ENCODE data around the gene TMOD3. TPM values are rescaled to one million over a fixed set of nuclear protein-coding genes. Genes with fewer than 3 reads are reported as not detected.

The TMOD3 gene
- total and polyA plus RNA-seq, 2 donors (not counting 3 experiments of a cell fraction or from before 2014, with no cell fraction given): 10.4 to 64.3 TPM

DNA sequence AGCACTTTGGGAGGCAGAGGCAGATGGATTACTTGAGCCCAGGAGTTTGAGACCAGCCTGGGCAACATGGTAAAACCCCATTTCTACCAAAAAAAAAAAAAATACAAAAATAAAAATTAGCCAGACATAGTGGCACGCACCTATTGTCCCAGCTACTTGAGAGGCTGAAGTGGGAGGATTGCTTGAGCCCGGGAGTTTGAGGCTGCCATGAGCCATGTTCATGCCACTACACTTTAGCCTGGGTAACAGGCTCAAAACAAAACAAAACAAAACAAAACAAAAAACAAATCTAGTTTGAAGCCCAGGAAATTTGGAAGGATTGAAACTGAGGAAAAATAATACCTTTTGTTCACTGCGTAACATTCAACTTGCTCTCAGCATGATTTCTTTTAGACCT lies 16.6 kb downstream of the TMOD3 start:
- Histone ChIP-seq H3K9ac (replicated peaks; ENCODE audit: extremely low read depth, insufficient read depth, low read length) (peak overlapping the region; percentile 66), H3K4me2 (ENCODE audit: insufficient read depth, low read length) (peak overlapping the region; percentile 93), H3K9me1 (replicated peaks; ENCODE audit: control insufficient read depth, extremely low read depth, insufficient read depth, low read length) (no peaks in the 10 kb centered on the region), H3K27me3 (ENCODE audit: control insufficient read depth in 2 of 2, insufficient read depth in 2 of 2, low read length in 2 of 2) (no peaks in the 10 kb centered on the region), H4K20me1 (replicated peaks; ENCODE audit: control insufficient read depth, extremely low read depth, insufficient read depth, low read length) (no peaks in the 10 kb centered on the region), H3K79me2 (ENCODE audit: control insufficient read depth, insufficient read depth, low read length) (peaks cover 92% of the 10 kb centered on the region), H3K36me3 (ENCODE audit: control insufficient read depth in 2 of 2, extremely low read depth in 1 of 2, insufficient read depth in 2 of 2, low read length in 2 of 2) (no peaks in the 10 kb centered on the region), H3K27ac (ENCODE audit: insufficient read depth, low read depth, low read length) (peak overlapping the region; percentile 93), H3K9me3 (replicated peaks; ENCODE audit: control insufficient read depth, insufficient read depth, low read length) (no peaks in the 10 kb centered on the region), H2AFZ (ENCODE audit: low read depth, low read length) (no peak overlapping the region), H3K4me1 (ENCODE audit: control insufficient read depth, extremely low read depth, insufficient read depth, low read length) (peaks cover 77% of the 10 kb centered on the region), H3K4me3 (replicated peaks in 1 of 3; ENCODE audit: insufficient read depth in 1 of 3, low read depth in 1 of 3, low read length in 3 of 3) (peak overlapping the region in 1 of 3 experiments; percentile 24)
- BruUV-seq (replicated peaks): TSS peak; percentile 72
- intact Hi-C loops (cut with micrococcal nuclease): loop anchor here (1.0 to 2.0 kb wide), 5 partner anchors 16 to 69 kb away; no protein-coding TSS in a partner anchor
- no peak for DNase-seq (ENCODE audit: low read depth, low spot score)
- dilution Hi-C loops (cut with MboI; ENCODE audit: extremely low pct_ligation_motif_present, low sequenced_read_pairs): no loop called here
- TF ChIP-seq POLR2A (IDR thresholded peaks at IDR 0.05; ENCODE audit: low read depth, low read length) (no peak), EZH2 (IDR thresholded peaks at IDR 0.05; ENCODE audit: borderline replicate concordance, low read depth, low read length, severe bottlenecking) (no peak), POLR2AphosphoS5 (IDR thresholded peaks at IDR 0.05; ENCODE audit: insufficient read depth, low read depth, low read length) (no peak), MYC (IDR thresholded peaks at IDR 0.05; ENCODE audit: low read depth, low read length) (no peak), GATA2 (IDR thresholded peaks at IDR 0.05; ENCODE audit: insufficient read depth, insufficient read length, low read depth, low read length) (no peak), JUN (IDR thresholded peaks at IDR 0.05; ENCODE audit: borderline replicate concordance, insufficient read depth, insufficient read length, low read depth) (no peak), FOS (IDR thresholded peaks at IDR 0.05; ENCODE audit: borderline replicate concordance, insufficient read depth, low read length) (no peak)
- TF ChIP-seq, protein P1, sequence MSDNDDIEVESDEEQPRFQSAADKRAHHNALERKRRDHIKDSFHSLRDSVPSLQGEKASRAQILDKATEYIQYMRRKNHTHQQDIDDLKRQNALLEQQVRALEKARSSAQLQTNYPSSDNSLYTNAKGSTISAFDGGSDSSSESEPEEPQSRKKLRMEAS (IDR thresholded peaks at IDR 0.05; ENCODE audit: insufficient read depth, insufficient read length): no peak
- TF ChIP-seq, protein P2, sequence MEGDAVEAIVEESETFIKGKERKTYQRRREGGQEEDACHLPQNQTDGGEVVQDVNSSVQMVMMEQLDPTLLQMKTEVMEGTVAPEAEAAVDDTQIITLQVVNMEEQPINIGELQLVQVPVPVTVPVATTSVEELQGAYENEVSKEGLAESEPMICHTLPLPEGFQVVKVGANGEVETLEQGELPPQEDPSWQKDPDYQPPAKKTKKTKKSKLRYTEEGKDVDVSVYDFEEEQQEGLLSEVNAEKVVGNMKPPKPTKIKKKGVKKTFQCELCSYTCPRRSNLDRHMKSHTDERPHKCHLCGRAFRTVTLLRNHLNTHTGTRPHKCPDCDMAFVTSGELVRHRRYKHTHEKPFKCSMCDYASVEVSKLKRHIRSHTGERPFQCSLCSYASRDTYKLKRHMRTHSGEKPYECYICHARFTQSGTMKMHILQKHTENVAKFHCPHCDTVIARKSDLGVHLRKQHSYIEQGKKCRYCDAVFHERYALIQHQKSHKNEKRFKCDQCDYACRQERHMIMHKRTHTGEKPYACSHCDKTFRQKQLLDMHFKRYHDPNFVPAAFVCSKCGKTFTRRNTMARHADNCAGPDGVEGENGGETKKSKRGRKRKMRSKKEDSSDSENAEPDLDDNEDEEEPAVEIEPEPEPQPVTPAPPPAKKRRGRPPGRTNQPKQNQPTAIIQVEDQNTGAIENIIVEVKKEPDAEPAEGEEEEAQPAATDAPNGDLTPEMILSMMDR (IDR thresholded peaks at IDR 0.05; ENCODE audit: extremely low read depth in 1 of 2, insufficient read depth in 1 of 2, low read depth in 1 of 2, low read length in 2 of 2): no peak
- POLR2A ChIA-PET: no interaction called here
- no peak for FAIRE-seq
- CTCF ChIA-PET: interaction anchor here (1.4 to 2.0 kb wide), 4 partner anchors 16 to 69 kb away, joined by 3 to 7 read pairs (median 4); partner anchors contain the start of gene TMOD3
